ENCODE data around the gene FAM210A.
"Not testable (repeated sequence)": the region's sequence is repeated elsewhere in the genome, so short reads cannot be mapped to it uniquely, and the experiment has no call there.

The FAM210A gene, protein sequence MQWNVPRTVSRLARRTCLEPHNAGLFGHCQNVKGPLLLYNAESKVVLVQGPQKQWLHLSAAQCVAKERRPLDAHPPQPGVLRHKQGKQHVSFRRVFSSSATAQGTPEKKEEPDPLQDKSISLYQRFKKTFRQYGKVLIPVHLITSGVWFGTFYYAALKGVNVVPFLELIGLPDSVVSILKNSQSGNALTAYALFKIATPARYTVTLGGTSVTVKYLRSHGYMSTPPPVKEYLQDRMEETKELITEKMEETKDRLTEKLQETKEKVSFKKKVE

DNA sequence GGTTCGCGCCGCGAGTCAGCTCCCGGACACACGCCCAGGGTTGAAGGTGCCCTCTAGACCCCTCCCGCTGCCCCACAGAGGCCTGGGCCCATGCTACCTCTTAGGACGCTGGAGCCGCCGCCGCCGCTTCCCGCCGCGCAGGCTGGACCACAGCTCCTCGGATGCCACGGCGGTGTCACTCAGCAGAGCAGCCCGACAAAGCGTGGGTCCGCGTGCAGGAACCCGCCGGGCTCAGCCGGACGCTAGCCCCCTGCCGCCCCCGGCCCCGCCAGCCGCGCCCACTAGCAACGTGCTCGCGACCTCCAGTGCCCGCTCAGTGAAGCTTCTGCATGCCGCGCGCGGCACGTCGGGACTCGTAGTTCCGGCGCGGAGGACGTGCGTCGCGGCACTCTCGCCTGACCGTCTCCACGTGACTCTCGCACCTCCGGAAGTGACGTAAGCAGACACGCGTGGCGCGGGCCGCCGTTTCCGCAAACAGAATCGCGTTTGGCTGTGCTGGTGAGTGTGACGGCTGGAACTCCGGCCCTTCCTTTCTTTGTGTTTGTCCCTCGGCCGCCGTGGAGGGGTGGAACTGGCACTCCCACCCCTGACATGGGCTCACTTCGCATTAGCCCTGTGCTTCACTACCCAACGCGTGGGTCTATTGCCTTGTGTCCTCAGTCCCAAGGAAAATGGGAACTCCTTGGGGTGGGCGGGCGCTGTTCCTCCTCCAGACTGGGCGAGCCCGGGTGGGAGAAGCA is at the start of gene FAM210A, which contains the start of gene RNMT:
Gene FAM210A (minus strand): TSS at position 327 of the 740 bp plus-strand sequence. CDS start 44,481 bp downstream, outside the sequence.
Gene RNMT (plus strand): TSS at position 442 of the 740 bp plus-strand sequence. CDS start 4,845 bp downstream, outside the sequence.
- DNase-seq = peak; percentile 88 to 96

DNA sequence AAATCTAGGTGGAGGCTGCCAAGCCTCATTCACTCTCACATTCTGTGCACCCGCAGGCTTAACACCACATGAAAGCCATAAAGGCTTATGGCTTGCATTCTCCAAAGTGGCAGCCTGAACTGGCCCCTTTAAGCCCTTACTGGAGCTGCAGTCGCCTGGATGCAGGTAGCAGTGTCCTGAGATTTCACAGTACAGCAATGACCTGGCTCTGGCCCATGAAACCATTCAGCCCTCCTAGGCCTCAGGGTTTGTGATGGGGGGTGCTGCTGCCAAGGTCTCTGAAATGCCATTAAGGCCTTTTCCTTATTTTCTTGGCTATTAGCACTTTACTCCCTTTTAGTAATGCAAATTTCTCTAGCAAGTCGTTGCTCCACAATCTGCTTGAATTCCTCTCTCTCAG is 48.7 kb upstream of the FAM210A start:
- no peak for DNase-seq

DNA sequence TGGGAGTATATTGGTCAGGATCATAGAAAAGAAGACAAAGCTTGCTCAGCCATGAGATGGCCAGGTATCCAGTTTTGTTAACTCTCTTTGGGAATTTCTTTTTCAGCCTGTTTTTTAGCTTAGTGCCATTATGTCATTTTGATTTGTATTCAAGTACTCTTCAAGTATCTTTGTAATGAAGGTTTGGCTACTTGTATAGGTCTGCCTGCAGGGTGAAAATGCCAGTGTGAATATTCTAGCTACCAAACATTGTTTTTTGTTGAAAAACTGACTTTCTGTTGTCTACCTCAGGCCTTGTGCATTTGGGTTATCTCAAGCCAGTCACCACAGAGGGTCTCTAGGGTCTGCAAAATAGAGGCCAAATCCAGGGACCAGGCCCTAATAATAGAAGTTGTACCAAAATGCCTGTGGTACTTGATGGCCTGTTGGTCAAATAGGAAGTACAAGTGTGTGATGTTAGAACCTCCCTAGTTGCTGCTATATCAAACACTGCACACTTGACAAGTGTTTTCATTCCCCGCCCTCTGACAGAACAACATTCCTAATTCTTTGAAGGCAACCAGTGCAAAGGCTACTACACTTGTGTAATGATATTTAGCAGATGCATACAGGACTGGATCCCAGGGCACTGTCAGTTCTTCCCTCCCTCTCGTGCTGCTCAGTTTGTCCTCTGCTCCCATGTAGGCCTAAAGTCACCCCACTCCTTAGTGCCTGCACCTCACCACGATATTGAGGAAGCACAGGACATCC is 36.5 kb upstream of the FAM210A start:
- DNase-seq = no peak

DNA sequence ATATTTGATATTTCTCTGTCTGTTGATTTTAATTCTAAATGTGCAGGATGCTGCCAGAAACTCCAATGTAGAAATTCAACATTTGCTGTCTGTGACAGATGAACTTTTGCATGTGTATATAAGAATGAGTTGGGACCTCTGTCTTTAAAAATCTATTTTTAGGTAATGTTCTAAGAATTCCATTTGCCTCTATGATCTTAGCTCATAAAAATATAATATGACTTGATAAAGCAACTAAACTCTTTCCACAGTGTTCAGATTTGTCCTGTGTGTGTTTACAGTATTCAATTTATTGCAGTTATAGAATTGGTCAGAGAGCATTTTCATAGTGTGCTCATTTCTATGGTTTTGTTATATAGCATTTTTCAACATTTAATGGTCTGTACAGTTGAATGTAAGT is 33.7 kb upstream of the FAM210A start:
- no peak for DNase-seq

DNA sequence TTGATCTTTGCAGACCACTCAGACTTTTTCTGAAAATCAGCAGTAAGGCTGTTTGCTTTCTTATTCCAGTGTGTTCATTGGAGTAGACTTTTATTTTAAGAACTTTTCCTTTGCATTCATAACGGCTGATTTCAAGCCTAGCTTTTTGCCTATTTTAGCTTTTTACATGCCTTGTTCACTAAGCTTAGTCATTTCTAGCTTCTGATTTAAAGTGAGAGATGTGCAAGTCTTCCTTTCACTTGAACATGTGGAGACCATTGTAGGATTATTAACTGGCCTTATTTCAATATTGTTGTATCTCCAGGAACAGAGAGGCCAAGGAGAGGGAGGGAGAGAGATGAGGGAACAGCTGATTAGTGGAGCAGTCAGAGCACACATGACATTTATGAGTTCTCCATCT is 32.3 kb upstream of the FAM210A start:
- no peak for DNase-seq

DNA sequence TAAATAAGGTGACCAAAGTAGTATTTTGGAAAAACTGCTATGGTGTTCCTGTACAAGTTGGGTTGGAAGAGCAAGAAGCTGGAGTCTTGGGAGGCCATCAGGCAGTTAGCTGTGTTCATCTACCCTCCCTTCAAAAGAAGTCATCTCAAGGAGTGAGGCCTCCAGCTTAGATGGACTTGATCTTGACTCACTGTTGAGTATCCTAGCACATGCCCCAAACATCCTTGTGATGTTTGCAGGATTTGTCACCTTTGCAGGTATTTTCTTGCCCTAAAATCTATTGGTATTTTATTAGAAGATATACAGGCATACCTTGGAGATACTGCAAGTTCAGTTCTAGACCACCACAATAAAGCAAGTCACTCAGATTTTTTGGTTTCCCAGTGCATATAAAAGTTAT is 30.3 kb upstream of the FAM210A start:
- no peak for DNase-seq

DNA sequence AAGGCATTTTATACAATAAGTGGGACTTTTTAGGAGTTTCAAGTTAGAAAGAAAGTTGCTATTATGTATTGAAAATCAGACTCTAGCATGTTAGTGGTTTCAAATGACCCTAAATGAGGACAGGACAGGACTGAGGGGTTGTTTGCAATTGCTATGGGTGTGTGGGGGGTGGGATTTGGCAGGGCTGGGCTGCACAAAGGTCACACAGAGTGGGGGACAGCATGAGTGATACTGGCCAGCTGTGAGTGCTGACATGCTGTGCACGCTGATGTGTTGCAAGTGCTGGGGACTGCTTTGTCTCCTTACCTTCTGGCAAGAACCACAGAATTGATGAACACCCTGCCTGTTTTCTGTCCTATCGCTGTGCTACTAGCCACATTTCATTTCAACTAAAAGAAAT is 29.9 kb upstream of the FAM210A start:
- DNase-seq = no peak

DNA sequence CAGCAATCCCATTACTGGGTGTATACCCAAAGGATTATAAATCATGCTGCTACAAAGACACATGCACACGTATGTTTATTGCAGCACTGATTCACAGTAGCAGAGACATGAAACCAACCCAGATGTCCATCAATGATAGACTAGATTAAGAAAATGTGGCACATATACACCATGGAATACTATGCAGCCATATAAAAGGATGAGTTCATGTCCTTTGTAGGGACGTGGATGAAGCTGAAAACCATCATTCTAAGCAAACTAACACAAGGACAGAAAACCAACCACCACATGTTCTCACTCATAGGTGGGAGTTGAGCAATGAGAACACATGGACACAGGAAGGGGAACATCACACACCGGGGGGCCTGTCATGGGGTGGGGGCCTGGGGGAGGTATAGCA is 25.2 kb upstream of the FAM210A start:
- DNase-seq = not testable (repeated sequence)

DNA sequence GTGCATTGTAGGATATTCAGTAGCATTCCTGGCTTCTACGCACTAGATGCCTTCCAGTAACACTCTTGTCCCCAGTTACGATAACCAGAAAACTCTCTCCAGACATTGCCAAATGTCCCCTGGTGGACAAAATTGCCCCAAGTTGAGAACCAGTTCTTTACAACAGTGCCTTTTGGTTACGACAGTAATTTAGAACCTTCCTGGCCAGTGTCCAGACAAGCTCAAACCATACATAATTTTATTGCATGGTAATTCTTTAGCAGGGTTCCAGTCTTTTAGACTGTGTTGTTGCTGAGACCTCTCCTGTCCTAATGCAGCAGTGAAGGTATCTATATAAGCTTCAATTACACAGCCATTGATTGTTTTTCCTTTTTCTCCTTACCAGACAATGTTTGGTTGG is 20.3 kb upstream of the FAM210A start:
- no peak for DNase-seq

DNA sequence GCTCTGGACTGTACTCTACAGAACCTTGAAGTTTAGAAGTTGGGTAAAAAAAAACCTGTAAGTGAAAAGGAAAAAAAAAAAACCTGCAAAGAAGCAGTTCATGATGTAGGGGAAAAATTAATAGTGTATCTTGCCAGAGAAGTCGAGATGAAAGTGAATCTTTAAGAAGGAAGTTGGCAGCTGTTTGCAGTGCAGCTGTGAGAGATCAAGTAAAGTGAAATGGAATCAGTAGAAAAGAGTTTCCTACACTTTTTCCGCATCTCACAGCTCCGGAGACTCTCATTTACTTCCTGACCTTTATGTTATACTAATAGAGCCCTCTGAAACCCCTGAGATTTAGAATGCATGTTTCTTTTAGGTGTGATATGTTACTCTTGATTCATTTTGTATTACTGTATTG is 19.3 kb upstream of the FAM210A start:
- no peak for DNase-seq

DNA sequence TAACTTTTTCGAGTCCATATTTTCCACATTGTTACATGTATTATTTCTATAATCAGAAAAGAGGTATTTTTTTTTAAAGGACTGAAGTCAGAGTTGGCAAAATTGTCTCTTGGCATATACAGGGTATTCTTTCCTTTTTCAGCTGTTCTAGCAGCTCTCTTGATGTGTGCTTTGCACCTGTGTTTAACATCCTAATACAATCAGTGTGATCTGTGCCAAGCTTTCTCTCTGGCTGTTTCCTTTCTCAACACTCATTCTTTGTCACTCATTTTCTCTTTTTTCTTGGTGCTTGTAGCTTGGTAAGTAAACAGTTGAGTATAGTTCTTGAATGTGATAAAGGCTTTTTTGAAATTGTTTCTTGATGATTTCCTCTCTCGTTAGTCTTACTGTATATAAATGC is 9.3 kb upstream of the FAM210A start:
- no peak for DNase-seq

DNA sequence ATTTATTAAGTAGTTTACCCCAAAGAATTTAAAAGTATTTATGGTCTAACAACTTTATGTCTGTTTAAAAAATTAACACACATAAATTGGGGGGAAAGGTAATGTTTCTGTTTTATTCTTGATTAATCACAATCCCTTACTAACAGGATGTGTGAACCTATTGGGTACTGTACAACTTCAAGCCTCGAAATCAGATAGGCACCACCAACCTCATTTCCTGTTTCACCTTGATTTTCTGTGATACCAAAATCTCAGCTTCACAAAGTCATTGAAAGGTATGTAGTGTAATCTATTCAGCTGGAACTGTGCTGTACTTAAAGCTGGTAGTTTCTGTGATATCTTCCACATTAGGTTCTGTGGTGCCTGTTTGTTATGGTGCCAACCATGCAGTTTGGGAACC is 4.1 kb upstream of the FAM210A start:
- no peak for DNase-seq

DNA sequence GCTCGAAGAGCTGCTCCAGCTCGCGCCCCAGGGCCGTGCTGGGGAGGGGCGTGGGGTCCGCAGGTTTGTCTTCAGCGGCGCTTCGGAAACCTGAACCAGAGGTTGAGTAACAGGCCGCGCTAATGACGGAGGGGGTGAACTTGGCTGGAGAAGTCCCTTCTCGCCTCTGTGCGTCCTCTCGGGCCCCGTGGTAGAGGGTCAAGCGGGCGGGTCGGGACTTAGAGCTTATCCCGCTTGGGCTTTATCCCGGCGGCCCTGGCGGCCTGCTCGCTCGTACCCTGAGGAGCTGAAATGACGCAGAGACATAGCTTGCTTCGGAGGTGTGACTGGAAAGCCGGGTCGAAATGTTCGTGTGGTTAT is 594 bp upstream of the FAM210A start:
- peak in 1 of 2 experiments; percentile 44 for DNase-seq

DNA sequence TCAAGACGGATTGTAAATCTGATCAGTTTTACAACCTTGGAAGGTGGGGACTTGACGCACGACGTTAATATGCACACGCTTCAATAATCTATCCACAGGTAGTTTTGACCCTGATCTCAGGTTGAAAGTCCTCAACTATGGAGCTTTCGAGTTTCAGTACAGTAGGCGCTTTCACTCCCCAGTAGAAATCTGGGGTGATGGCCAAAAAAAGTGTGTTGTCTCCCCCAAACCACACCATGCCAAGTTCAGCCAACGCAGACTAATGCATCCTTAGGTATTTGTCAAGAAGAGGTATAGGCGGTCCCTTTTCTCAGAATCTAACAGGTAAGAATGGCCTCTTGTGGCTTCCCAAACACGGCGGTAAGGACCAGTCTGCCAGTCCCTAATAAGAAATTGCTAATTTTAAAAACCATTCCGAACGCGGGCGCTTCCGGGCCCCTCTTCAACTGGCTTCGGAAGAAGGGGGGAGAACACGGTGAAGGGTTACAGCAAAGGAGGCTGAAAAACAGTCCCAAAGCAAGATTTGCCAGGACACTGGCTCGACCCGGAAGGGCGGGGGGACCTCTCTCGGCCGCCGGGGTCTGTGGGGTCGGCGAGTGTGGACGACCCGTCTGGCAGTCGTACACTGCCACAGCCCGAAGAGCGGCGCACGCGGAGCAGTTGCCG is 659 bp downstream of the FAM210A start:
- DNase-seq = no peak

DNA sequence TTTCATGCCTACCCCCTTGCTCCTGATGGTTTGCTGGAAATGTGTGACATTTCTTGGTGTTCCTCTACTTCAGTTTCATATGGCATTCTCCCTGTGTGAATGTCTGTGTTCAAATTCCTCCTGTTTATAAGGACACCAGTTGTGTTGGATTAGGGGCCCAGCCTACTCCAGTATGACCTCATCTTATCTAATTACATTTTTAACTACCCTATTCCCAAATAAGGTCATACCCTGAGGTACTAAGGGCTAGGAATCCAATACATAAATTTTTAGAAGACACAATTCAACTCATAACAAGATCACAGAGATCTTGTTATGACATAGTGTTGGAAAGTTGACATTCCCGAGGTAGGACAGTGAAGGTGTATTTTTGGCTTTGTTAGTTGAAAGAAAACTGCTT is 5.5 kb downstream of the FAM210A start:
- no peak for DNase-seq

DNA sequence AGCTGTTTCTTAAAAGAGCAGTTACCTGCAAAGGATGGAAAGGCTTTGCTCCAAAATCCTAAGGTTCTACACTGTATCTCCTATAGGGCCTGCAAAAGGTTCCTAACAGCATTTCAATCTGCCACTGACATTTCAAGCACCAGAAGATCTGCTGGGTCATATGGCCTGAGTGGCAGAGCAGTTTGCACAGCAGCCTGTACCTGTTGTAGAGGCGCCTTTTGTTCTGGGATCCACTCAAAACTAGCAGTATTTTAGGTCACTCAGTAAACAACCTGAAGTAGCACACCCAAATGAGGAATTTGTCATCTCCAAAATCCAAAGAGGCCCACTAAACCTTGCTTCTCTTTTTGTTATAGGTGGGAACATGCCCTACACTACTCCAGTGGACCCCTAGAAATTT is 6.2 kb downstream of the FAM210A start:
- DNase-seq = no peak

DNA sequence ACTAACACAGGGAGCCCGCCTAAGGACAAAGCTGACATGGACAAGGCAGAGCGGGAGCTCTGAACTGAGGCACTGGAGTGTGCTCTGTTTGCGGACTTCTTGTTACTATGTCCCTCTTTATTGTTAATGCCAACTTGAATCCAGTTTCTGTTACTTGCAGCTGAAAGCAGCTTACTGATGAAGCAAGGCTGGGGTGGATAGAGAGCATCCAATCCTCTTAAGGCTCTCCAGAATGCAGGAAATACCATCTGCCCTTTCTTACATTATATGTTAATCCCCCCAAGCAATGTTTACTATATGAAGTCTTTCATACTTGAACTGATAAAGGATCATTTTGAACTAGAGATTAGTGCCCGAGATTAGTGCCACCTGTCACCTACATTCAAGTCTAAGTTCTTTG is 9.4 kb downstream of the FAM210A start:
- no peak for DNase-seq

DNA sequence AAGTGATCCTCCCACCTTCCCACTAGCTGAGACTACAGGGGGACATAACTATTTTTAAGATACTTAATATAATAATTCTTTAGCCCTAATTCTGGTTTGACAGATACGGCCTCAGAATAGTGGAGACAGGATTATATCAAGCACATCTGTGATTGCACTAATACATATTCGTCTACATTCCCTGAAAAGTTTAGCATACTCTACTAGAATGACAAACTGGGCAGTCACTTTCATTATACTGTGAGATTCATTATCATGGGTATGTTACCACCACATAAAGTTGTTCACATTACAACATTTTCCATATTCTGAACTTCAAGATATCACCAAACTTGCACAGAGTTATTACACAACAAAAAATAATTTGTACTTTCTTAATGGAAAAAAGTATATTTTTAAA is 11.0 kb downstream of the FAM210A start:
- DNase-seq = no peak

DNA sequence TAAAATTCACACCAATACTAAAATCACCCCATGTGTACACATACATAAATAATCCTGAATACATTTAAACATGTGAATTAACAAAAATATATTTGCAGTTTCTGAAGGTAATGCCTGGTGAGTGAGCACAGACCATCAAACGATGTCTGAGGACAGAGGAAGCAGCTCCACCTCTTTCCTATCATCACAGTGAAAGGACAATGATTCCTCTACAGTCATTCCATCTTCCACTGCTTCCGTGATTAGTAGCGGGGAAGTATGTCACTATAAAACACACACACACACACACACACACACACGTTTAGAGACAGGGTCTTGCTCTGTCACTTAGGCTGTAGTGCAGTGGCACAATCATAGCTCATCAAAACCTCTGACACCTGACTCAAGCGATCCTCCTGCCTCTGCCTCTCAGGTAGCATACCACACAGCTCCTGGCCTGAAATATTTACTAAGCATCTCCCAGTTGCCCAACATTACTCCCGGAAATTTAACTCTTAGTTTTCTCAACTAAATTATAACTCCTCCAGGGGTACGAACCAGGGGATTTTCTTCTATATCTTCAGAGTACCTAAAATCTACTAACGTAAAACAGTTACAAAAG is 12.8 kb downstream of the FAM210A start:
- DNase-seq = no peak

DNA sequence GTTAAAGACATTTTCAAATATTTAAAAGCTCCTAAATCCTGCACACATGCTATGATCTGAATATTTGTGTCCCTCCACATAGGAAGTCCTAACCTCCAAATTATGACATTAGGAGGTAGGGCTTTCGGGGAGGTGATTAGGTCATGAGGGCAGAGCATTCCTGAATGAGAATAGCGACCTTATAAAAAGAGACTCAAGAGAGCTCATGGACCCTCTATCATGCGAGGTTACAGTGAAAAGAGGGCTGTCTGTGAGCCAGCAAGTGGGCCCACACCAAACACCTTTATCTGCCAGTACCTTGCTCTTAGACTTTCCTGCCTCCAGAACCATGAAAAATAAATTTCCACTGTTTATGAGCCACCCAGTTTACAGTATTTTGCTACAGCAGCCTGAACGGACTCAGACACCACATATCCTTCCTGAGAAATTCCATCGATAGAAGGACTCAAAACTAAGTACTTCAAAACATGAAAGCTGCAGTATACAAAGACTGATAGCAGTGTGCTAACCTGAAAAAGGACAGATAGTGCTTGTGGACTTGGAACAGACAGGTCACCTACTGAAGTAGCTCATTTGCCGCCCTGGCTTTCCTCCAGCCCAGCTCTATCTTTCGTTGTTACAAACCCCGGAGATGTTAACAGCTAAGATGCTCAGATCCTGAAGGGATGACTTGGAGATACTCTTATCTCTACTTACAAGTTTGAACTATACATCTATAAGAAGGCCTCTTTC is 13.8 kb downstream of the FAM210A start:
- DNase-seq = no peak

DNA sequence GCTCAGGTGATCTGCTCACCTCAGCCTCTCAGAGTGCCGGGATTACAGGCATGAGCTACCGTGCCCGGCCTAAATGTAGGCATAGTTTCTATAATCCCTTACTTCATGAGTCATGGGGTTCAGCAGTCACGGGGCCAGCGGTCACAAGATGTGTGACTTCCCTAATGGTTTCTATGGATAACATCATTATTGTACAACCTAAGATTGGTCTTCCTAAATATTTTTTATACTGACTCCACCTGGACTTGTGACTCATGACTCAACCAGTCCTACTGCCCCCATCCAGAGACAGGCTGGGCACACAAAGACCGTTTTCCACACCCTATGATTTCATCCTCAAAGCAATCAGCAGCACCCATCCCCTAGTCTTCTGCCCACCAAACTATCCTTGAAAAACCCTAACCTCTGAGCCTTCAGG is 15.9 kb downstream of the FAM210A start:
- DNase-seq = no peak

DNA sequence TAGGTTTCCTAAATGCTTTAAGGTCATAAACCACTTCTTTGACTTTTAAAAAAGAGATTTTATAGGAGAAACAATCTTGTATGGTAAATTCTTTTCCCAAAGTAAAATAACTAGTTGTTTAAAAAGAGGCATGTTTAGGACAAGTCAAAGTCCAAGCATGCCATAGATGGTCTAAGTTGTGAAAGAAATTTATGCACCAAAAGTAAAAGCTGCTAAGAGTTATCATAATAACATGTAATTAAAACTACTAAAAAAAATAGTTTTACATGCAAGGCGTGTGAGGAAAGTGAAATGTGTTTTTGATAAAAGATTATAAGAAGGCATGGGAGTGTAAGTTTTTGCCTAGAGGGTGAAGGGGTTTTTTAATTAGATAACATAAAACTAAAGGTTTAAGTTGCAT is 22.5 kb downstream of the FAM210A start:
- DNase-seq = no peak

Data from NCI-H2081 (cell line).